OCI-LY1 (cell line): Measurements from ENCODE around the gene CASS4.

Experiments used
- EZH2 ChIP-seq: fragments of 200-600 bp; sonication (generic), shearing (Covaris generic); IDR thresholded peaks from 2 replicates; pipeline ENCODE4 v1.8.0; 2017; ENCODE audit warnings: borderline replicate concordance, mixed run types, mild to moderate bottlenecking, antibody characterized with exemption, low read length, moderate library complexity, mixed read lengths
- TF ChIP-seq, protein P1 (sequence below): fragments of 200-600 bp; sonication (generic), shearing (Covaris generic); IDR thresholded peaks from 2 replicates; pipeline ENCODE4 v1.5.1; 2017; ENCODE audit warnings: mild to moderate bottlenecking, antibody characterized with exemption, low read length, moderate library complexity, mixed read lengths

DNA sequence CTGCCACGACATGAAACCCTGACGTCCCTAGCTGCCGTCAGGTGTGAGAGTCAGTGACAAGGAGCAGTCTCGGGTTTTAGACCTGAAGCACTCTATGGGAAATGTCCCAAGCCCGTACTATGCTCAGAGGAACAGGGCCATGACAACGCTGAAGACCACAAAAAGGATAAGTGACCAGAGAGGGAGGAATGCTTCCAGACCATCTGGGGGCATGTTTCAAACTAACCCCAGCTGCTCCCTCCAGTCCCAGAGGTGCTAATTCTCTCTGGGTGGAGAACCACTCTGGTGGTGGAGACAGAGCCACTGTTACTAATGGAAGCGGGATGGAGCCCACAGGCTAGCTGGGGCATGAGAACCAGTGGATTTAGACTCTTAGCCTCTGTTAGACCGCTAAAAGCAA, 28.7 kb upstream of the CASS4 start:
- TF ChIP-seq, protein P1, sequence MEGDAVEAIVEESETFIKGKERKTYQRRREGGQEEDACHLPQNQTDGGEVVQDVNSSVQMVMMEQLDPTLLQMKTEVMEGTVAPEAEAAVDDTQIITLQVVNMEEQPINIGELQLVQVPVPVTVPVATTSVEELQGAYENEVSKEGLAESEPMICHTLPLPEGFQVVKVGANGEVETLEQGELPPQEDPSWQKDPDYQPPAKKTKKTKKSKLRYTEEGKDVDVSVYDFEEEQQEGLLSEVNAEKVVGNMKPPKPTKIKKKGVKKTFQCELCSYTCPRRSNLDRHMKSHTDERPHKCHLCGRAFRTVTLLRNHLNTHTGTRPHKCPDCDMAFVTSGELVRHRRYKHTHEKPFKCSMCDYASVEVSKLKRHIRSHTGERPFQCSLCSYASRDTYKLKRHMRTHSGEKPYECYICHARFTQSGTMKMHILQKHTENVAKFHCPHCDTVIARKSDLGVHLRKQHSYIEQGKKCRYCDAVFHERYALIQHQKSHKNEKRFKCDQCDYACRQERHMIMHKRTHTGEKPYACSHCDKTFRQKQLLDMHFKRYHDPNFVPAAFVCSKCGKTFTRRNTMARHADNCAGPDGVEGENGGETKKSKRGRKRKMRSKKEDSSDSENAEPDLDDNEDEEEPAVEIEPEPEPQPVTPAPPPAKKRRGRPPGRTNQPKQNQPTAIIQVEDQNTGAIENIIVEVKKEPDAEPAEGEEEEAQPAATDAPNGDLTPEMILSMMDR, result no peak
- TF ChIP-seq EZH2, result no peak
